Measurements from ENCODE around the gene ZSWIM6. TPM values are rescaled to one million over a fixed set of nuclear protein-coding genes. Genes with fewer than 3 reads are reported as not detected.

Gene ZSWIM6
- total RNA-seq, 4 donors from 2014 or later = 13.3 to 19.4 (median 16.0) TPM

GRCh38 chr5:61333321-61333953, 1.4 kb downstream of the ZSWIM6 start:
- Histone ChIP-seq H3K36me3 (no peaks in the 10 kb centered on the region), H3K27me3 (no peaks in the 10 kb centered on the region), H3K4me1 (peaks cover 0 to 32% (median 6%) of the 10 kb centered on the region in 4 donors), H3K4me3 (peak overlapping the region; percentile 86 to 92 (median 88)), H3K9me3 (no peaks in the 10 kb centered on the region), H3K27ac (peak overlapping the region; percentile 76 to 92 (median 86))
- no peak for TF ChIP-seq POLR2A (IDR thresholded peaks at IDR 0.05)
- no peak for TF ChIP-seq CTCF (IDR thresholded peaks at IDR 0.05)
- peak; percentile 38 to 74 (median 70) for DNase-seq

GRCh38 chr5:61333954-61334867, 2.2 kb downstream of the ZSWIM6 start:
- Histone ChIP-seq H3K36me3 (no peaks in the 10 kb centered on the region), H3K4me3 (peak overlapping the region; percentile 86 to 92 (median 88)), H3K27ac (peak overlapping the region in 3 of 4 donors; percentile 76 to 92 (median 83)), H3K9me3 (no peaks in the 10 kb centered on the region), H3K27me3 (no peaks in the 10 kb centered on the region), H3K4me1 (peaks cover 0 to 30% (median 6%) of the 10 kb centered on the region in 4 donors)
- TF ChIP-seq CTCF (IDR thresholded peaks at IDR 0.05) = no peak
- no peak for TF ChIP-seq POLR2A (IDR thresholded peaks at IDR 0.05)
- DNase-seq = no peak

- Histone ChIP-seq H3K4me1 (peaks cover 0 to 23% (median 2%) of the 10 kb centered on the region in 4 donors), H3K9me3 (no peaks in the 10 kb centered on the region), H3K36me3 (no peaks in the 10 kb centered on the region), H3K4me3 (peak overlapping the region in 2 of 4 donors; percentile 86 to 89), H3K27me3 (no peaks in the 10 kb centered on the region), H3K27ac (no peak overlapping the region)
- TF ChIP-seq CTCF (IDR thresholded peaks at IDR 0.05) = no peak
- no peak for TF ChIP-seq POLR2A (IDR thresholded peaks at IDR 0.05)
- DNase-seq = no peak
Observed at GRCh38 chr5:61334868-61335615, 3.0 kb downstream of the ZSWIM6 start.

- H3K9me3 ChIP-seq = no peaks in the 10 kb centered on the region
- H3K27me3 ChIP-seq = no peaks in the 10 kb centered on the region
- TF ChIP-seq CTCF (IDR thresholded peaks at IDR 0.05) (no peak), POLR2A (IDR thresholded peaks at IDR 0.05) (no peak)
- H3K36me3 ChIP-seq = no peaks in the 10 kb centered on the region
- no peak for DNase-seq
- no peak overlapping the region for H3K27ac ChIP-seq
- H3K4me1 ChIP-seq = peaks cover 0 to 30% (median 0%) of the 10 kb centered on the region in 4 donors
- no peak overlapping the region for H3K4me3 ChIP-seq
Observed at GRCh38 chr5:61339764-61340163, 7.7 kb downstream of the ZSWIM6 start.

GRCh38 chr5:61340775-61341361, 8.8 kb downstream of the ZSWIM6 start:
- no peak for DNase-seq
- TF ChIP-seq POLR2A (IDR thresholded peaks at IDR 0.05) = no peak
- TF ChIP-seq CTCF (IDR thresholded peaks at IDR 0.05) = no peak
- H3K36me3 ChIP-seq = no peaks in the 10 kb centered on the region
- no peak overlapping the region for H3K27ac ChIP-seq
- peaks cover 0 to 25% (median 0%) of the 10 kb centered on the region in 4 donors for H3K4me1 ChIP-seq
- H3K4me3 ChIP-seq = no peak overlapping the region
- no peaks in the 10 kb centered on the region for H3K9me3 ChIP-seq
- no peaks in the 10 kb centered on the region for H3K27me3 ChIP-seq

Measured in Peyer's patch (tissue), 4 donors.